ENCODE results near the gene TYK2. TPM values are rescaled to one million over a fixed set of nuclear protein-coding genes. Genes with fewer than 3 reads are reported as not detected.

Gene TYK2
- total and polyA plus RNA-seq, 8 donors, result 120 to 185 (median 151) TPM

DNA sequence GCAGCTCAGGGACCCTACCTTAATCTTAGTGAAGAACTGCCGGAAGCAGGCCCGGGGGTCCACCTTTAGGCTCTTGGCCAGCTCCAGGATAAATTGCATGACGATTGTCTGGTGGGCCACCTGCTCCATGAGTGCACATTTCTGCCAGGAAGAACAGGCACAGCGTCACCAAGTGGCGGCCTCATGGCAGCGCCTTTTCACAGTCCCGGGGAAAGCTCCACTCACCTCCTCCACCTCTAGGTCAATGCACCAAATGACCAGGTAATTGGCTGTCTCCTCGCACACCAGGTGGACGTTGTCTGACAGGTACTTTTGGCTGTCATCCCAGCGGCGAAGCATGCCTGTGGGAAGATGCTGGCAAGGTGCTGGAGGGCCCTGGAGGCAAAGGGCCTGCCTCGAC is 14.6 kb upstream of the TYK2 start:
- Histone ChIP-seq H3K36me3 (peaks cover 0 to 87% of the 10 kb centered on the region in 2 donors), H3K27ac (no peak overlapping the region), H3K9me3 (no peaks in the 10 kb centered on the region), H3K27me3 (no peaks in the 10 kb centered on the region), H3K4me1 (peaks cover 0 to 28% of the 10 kb centered on the region in 2 donors), H3K4me3 (no peak overlapping the region)
- DNase-seq (no peak), ATAC-seq (no peak)
- TF ChIP-seq, protein P1, sequence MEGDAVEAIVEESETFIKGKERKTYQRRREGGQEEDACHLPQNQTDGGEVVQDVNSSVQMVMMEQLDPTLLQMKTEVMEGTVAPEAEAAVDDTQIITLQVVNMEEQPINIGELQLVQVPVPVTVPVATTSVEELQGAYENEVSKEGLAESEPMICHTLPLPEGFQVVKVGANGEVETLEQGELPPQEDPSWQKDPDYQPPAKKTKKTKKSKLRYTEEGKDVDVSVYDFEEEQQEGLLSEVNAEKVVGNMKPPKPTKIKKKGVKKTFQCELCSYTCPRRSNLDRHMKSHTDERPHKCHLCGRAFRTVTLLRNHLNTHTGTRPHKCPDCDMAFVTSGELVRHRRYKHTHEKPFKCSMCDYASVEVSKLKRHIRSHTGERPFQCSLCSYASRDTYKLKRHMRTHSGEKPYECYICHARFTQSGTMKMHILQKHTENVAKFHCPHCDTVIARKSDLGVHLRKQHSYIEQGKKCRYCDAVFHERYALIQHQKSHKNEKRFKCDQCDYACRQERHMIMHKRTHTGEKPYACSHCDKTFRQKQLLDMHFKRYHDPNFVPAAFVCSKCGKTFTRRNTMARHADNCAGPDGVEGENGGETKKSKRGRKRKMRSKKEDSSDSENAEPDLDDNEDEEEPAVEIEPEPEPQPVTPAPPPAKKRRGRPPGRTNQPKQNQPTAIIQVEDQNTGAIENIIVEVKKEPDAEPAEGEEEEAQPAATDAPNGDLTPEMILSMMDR (IDR thresholded peaks at IDR 0.05), result no peak
- intact Hi-C loops (cut with DNase I), result no loop called here

DNA sequence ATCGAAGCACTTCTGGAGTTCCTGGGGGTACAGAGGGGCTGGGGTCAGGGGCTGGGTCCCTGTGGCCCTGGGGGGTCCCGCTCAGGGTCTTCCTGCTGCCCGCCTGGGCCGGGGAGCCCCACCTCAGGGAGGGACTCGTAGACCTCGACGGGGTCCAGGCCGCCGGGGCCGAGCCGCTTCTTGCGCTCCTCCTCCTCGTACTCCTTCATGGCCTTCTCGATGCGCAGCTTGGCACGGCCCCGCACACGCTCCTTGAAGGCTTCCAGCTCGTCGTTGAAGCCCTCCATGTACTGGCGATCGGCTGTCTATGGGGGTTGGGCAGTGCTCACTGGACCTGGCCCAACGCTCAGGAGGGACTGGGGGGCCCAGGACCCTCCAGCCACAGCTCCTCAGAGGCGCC is 12.8 kb upstream of the TYK2 start:
- Histone ChIP-seq H3K27ac (no peak overlapping the region), H3K27me3 (no peaks in the 10 kb centered on the region), H3K9me3 (no peaks in the 10 kb centered on the region), H3K36me3 (peaks cover 0 to 74% of the 10 kb centered on the region in 2 donors), H3K4me3 (no peak overlapping the region), H3K4me1 (peaks cover 5 to 26% of the 10 kb centered on the region in 2 donors)
- intact Hi-C loops (cut with DNase I), result loop anchor here in 1 of 2 donors (5.0 kb wide), 2 partner anchors 121 to 136 kb away; partner anchors contain the start of gene ICAM1
- TF ChIP-seq, protein P1 (IDR thresholded peaks at IDR 0.05), result no peak
- ATAC-seq, result no peak
- DNase-seq, result no peak

DNA sequence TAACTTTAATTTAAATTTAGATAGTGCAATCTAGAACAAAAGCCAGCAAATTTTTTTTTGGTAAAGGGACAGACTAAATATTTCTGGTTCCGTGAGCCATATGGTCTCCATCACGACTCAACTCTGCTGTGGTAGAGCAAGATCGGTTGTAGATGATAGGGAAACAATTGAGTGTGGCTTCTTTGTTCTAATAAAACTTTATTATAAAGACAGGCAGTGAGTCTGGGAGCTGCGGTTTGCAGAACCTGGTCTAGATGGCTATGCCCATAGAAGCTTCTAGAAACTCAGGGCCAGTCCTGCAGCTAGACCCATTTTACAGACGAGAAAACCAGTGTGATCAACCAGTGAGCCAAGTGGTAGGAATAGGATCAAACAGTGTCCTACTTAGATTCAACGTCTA is 11.7 kb upstream of the TYK2 start:
- DNase-seq (no peak), ATAC-seq (no peak)
- H3K27me3 ChIP-seq, result no peaks in the 10 kb centered on the region
- no peak overlapping the region for H3K27ac ChIP-seq
- H3K9me3 ChIP-seq, result no peaks in the 10 kb centered on the region
- TF ChIP-seq, protein P1 (IDR thresholded peaks at IDR 0.05), result no peak
- intact Hi-C loops (cut with DNase I), result loop anchor here in 1 of 2 donors (5.0 kb wide), 2 partner anchors 120 to 135 kb away; partner anchors contain the start of gene ICAM1
- peaks cover 5 to 21% of the 10 kb centered on the region in 2 donors for H3K4me1 ChIP-seq
- H3K36me3 ChIP-seq, result peaks cover 0 to 68% of the 10 kb centered on the region in 2 donors
- no peak overlapping the region for H3K4me3 ChIP-seq

DNA sequence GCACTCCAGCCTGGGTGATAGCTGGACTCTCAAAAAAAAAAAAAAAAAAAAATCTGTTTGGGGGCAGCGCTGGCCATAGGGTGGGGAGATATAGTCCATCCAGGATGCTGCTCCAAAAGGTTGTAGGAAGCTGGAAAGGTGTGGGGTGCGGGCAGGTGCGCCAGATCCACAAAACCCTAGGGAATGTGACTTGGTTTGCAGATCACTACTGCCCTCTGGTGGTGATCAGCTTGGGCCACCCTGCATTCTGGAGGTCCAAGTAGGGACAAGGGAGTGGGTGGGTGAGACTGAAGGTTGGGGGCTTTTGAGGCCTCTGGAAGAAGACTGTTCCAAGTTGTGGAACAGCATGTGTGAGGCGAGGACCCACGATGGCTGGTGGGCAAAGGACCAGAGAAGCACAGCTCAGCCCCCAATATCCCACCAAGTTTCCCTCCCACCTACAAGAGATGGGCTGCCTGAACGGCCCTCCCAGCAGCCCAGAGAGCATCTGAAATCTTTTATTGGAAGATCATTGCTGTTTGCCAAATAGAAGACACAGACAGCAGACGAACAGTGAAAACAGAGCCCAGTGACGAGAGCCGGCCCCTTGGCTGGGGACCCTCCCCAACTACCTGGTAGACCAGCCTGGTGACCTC is 10.4 kb upstream of the TYK2 start:
- no peak overlapping the region for H3K4me3 ChIP-seq
- H3K9me3 ChIP-seq, result no peaks in the 10 kb centered on the region
- H3K27ac ChIP-seq, result no peak overlapping the region
- intact Hi-C loops (cut with DNase I), result loop anchor here in 1 of 2 donors (5.0 kb wide), 2 partner anchors 118 to 133 kb away; partner anchors contain the start of gene ICAM1
- peaks cover 5 to 21% of the 10 kb centered on the region in 2 donors for H3K4me1 ChIP-seq
- TF ChIP-seq, protein P1 (IDR thresholded peaks at IDR 0.05), result peak; percentile 84 to 89
- H3K36me3 ChIP-seq, result peaks cover 0 to 56% of the 10 kb centered on the region in 2 donors
- peak in 3 of 4 donors; percentile 65 to 82 (median 76) for DNase-seq
- no peaks in the 10 kb centered on the region for H3K27me3 ChIP-seq
- ATAC-seq, result peak; percentile 86

DNA sequence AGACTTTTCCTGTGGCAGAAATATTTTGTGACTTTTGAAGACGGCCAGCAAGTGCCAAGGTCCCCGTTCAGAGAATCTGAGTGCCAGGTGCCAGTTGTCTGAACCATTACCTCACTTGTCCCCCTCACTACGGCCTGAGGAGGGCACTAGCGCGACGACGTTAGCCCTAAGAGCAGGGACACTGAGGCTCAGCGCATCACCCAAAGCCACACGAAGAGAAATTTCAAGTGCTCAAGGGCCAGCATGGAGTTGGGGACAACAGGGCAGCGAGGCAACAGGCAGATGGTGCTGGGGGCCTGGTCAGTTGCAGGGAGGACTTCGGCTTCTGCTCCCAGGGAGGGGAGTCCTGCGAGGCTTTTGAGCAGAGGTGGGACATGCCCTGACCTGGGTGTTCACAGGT is 9.5 kb upstream of the TYK2 start:
- intact Hi-C loops (cut with DNase I), result loop anchor here in 1 of 2 donors (5.0 kb wide), 2 partner anchors 118 to 133 kb away; partner anchors contain the start of gene ICAM1
- peak overlapping the region in 1 of 2 donors; percentile 8 for H3K27ac ChIP-seq
- no peak for DNase-seq
- H3K4me1 ChIP-seq, result peaks cover 5 to 21% of the 10 kb centered on the region in 2 donors
- no peaks in the 10 kb centered on the region for H3K9me3 ChIP-seq
- peaks cover 0 to 47% of the 10 kb centered on the region in 2 donors for H3K36me3 ChIP-seq
- no peaks in the 10 kb centered on the region for H3K27me3 ChIP-seq
- TF ChIP-seq, protein P1 (IDR thresholded peaks at IDR 0.05), result no peak
- peak; percentile 17 for ATAC-seq
- no peak overlapping the region for H3K4me3 ChIP-seq
